Erythroblast (primary cell): ENCODE results near the gene RCC2.
"Not testable (repeated sequence)": the region's sequence is repeated elsewhere in the genome, so short reads cannot be mapped to it uniquely, and the experiment has no call there.

Source experiments
- DNase-seq, 2 experiments: peaks; one replicate each; lab custom pipeline; 2025; lab: John Stamatoyannopoulos, UW
- GATA1 ChIP-seq: IDR thresholded peaks from 2 replicates; pipeline ENCODE4 v1.6.1; 2011; ENCODE audit warnings: low read depth, mild to moderate bottlenecking, control low read depth, low read length, moderate library complexity
- POLR2A ChIP-seq: IDR thresholded peaks from 2 replicates; pipeline ENCODE4 v1.6.1; 2011; ENCODE audit warnings: mild to moderate bottlenecking, low read length

The RCC2 gene

DNA sequence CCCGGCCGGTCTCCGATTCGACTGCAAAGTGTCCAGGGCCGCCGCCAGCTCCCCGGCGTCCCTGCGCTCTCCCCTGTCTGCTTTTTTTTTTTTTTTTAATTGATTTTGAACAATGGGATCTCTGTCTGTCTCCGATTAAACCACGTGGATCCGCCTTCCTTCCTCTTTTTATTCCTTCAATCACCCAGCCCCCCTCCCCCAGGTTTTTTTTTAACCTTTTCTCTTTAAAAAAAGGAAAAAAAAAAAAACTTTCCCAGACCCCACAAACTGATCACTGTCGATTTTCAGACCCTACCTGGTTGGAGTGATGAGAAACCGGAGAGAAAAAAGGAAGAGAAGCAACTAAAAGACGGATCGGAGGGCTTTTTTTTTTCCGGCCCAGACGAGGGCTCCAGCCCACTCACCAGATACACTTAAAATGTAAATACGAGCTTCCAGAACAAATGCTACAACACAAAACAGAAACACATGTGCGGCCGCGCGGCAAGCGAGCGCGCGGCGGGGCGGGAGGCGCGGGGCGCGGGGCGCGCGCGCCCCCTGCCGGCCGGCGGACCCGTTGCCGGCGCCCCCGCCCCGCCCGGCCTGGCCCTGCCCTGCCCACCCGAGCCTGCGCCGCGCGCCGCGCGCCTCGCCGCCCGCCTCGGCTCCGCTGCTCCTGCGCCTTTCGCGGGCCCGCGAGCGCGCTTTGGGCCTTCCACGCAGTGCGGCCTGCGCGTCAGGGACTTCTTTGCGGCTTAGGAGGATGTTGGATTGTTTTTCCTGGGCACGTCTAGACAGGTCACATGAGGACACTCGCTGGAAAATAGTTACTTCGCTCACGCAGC is at the start of gene RCC2:
RCC2 (minus strand) TSS at position 428 of the 824 bp plus-strand sequence. CDS start 1,163 bp downstream, outside the sequence.
- peak; percentile 87 to 91 for DNase-seq
- peak; percentile 69 for TF ChIP-seq POLR2A
- TF ChIP-seq GATA1 = no peak

DNA sequence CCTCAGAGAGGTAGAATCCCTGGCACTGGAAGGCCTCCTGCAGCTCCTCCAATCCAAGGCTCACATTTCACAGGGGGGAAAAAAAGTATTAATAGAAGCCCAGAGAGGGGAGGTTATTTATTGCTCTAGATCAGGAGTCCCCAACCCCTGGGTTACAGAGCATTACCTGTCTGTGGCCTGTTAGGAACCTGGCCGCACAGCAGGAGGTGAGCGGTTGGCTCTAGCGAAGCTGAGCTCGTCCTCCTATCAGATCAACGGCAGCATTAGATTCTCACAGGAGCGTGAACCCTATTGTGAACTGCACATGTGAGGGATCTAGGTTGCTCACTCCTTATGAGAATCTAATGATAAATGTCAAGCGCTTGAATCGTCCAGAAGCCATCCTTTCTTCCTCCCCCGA is 46.8 kb upstream of the RCC2 start:
- no peak for DNase-seq
- TF ChIP-seq POLR2A (no peak), GATA1 (no peak)

DNA sequence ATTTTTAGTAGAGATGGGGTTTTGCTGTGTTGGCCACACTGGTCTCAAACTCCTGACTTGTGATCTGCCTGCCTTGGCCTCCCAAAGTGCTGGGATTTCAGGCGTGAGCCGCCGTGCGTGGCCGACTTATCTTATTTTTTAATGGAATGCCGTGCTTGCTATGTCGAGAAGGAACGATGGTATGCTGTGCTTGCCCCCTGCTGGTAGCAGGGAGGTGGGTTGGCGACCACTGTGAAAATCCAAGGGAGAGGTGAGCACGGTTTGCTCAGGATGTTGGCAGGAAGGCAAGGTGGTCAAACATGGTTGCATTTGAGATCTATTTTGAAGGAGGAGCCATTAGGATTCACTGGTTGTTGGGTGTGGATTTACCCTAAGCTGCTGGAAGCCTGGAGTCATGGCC is 45.8 kb upstream of the RCC2 start:
- no peak for TF ChIP-seq GATA1
- no peak for TF ChIP-seq POLR2A

DNA sequence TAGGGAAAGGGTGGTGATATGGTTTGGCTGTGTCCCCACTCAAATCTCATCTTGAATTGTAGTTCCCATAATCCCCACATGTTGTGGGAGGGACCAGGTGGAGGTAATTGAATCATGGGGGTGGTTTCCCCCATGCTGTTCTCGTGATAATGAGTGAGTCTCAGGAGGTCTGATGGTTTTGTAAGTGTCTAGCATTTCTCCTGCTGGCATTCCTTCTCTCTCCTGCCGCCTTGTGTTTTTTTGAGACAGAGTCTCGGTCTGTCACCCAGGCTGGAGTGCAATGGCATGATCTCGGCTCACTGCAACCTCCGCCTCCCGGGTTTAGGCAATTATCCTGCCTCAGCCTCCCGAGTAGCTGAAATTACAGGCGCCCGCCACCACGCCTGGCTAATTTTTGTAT is 42.5 kb upstream of the RCC2 start:
- DNase-seq = not testable (repeated sequence)

More for the DNA sequence above, 45.8 kb upstream of the RCC2 start:
- peak; percentile 11 to 42 for DNase-seq

DNA sequence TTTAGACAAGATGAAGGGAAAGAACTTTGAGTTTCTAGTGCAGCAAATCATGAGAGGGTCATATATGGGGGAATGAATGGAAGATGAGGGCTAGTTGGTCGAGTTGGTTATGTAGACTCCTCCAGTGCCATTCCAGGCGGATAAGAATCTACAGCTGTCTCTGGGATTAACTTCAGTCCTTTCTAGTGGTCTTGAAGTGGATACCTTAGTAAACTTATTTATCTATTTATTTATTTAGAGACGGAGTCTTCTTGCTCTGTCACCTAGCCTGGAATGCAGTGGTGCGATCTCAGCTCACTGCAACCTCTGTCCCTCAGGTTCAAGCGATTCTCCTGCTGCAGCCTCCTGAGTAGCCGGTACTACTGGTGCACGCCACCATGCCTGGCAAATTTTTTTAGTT is 41.4 kb upstream of the RCC2 start:
- DNase-seq = no peak
- TF ChIP-seq POLR2A (no peak), GATA1 (no peak)

DNA sequence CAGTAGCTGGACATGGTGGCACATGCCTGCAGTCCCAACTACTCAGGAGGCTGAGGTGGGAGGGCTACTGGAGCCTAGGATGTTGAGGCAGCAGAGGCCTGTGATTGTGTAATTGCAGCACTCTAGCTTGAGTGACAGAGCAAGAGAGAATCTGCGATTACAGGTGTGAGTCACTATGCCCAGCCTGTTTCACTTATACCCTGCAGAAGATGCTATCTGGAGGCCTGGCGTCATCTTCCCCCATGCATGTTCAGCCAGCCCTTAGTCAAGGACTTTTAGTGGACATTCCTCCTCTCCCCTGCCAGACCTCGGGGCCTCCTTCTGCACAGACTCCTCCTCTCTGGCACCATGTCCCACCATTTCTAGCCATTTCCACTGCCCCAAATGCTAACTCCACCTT is 36.3 kb upstream of the RCC2 start:
- TF ChIP-seq GATA1 = no peak
- no peak for TF ChIP-seq POLR2A
- peak in 1 of 2 experiments; percentile 50 for DNase-seq

DNA sequence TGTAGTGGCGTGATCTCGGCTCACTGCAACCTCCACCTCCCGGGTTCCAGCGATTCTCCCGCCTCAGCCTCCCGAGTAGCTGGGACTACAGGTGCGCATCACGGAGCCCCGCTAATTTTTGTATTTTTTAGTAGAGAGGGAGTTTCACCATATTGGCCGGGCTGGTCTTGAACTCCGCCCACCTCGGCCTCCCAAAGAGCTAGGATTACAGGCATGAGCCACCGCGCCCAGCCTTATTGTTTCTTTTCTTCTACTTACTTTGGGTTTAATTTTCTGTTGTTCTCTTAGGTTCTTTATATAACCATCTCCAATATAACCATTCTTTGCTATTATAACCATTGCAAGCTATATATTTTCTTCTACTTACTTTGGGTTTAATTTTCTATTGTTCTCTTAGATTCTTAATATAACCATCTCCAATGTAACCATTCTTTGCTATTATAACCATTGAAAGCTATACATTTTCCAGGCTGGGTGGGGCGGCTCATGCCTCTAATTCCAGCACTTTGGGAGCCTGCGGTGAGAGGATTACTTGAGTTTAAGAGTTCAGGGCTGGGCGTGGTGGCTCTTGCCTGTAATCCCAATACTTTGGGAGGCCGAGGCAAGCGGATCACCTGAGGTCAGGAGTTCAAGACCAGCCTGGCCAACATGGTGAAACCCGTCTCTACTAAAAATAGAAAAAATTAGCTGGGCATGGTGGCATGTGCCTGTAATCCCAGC is 35.5 kb upstream of the RCC2 start:
- not testable (repeated sequence) for DNase-seq

DNA sequence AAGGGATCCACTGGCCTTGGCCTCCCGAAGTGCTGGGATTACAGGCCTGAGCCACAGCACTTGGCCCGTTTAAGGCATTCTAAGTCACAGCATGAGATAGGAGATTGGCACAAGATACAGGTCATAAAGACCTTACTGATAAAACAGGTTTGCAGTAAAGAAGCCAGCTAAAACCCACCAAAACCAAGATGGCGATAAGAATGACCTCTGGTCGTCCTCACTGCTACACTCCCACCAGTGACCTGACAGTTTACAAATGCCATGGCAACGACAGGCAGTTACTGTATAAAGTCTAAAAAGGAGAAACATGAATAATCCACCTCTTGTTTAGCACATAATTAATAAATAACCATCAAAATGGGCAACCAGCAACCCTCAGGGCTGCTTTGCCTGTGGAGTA is 33.3 kb upstream of the RCC2 start:
- DNase-seq = no peak
- no peak for TF ChIP-seq POLR2A
- no peak for TF ChIP-seq GATA1

DNA sequence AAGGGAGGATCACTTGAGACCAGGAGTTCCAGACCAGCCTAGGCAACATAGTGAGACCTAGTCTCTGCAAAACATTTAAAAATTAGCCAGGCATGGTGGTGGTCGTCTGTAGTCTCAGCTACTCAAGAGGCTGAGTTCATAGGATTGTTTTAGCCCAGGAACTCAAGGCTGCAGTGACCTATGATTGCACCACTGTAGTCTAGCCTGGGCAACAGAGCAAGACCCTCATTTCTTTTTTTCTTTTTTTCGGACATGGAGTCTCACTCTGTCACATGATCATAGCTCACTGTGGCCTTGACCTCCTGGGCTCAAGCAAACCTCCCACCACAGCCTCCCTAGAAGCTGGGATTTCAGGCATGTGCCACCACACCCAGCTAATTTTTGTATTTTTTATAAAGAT is 31.9 kb upstream of the RCC2 start:
- DNase-seq = no peak
- no peak for TF ChIP-seq POLR2A
- no peak for TF ChIP-seq GATA1

DNA sequence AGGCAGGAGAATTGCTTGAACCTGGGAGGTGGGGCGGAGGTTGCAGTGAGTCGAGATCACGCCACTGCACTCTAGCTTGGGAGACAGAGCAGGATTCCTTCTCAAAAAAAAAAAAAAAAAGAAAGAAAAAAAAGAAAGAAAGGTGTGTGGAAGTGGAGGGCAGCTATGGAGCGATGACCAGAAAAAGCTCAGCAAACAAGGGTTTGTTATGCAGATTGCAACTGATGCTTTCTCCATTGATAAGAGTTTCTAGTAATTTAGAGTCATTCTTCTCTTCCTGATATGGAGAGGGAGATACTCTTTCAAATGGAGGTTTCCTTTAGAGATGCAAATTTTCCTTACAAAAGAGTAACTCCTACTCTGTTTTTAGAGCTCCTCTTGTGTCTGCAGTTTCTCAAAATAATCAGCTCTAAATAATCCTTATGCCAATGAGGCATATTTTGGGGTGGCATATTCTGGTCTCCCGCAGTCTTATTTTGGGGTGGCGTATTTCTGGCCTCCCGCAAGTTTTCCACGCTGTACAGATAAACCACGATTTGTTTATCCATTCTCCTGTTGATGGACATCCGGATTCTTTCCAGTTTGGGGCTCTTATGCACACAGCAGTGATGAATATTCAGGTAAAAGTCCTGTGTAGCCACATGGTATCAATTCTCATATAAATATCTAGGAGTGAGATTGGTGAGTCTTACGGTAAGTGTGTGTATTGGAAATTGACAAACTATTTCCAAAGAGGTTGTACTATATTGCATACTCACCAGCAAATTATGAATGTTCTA is 30.7 kb upstream of the RCC2 start:
- TF ChIP-seq POLR2A (no peak), GATA1 (no peak)
- no peak for DNase-seq

DNA sequence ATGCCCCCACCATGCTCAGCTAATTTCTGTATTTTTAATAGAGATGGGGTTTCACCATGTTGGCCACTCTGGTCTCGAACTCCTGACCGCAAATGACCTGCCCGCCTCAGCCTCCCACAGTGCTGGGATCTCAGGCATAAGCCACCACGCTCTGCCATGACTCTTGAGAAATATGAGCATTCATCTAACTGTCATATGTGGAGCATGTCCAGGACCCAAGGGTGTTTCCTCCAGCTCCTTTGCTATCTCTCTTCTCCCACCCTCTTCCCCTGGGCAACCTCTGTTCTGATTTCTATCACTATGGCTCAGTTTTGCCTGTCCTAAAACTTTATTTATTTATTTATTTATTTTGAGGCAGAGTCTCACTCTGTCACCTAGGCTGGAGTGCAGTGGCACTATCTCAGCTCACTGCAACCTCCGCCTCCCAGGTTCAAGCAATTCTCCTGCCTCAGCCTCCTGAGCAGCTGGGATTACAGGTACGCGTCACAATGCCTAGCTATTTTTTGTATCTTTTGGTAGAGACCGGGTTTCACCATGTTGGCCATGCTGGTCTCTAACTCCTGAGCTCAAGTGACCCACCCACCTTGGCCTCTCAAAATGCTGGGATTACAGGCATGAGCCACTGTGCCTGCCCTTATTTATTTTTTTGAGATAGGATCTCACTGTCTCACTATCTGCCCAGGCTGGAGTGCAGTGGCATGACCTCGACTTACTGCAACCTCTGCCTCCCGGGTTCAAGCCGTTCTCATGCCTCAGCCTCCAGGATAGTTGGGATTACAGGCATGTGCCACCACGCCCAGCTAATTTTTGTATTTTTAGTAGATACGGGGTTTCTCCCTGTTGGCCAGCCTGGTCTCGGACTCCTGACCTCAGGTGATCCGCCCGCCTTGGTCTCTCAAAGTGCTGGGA is 29.1 kb upstream of the RCC2 start:
- not testable (repeated sequence) for DNase-seq

DNA sequence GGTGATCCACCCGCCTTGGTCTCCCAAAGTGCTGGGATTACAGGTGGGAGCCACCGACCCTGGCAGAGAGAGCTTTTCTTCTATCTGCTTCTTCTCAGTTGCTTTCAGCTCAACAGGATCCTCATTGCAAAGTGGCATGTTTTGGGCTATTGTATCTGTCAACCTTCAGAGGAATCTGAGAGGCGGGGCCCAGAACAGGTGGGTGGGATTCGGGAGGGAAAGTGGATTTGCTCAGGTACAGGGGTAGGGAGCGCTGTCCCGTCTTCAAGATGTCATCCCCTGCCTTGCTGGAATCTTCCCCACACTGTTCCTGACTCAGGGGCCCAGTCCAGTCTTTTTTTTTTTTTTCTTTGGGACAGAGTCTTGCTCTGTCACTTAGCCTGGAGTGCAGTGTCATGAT is 26.9 kb upstream of the RCC2 start:
- no peak for DNase-seq
- TF ChIP-seq GATA1 (no peak), POLR2A (no peak)

DNA sequence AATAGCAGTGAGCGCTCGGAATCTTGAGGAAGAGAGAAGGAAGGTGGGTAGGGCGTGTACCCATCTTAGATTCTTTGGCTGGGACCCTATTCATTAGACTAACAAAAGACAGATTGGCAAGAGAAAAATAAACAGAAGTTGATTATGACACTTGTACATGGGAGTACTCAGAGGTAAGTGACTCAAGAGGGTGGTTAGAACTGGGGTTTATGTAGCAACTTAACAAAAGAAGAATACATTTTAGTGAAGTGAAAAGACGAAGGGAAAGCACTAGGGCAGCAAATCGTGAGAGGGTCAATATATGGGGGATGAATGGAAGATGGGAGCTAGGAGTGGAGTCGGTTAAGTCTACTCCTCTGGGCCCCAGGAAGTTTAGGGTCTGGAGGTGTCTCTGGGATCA is 25.8 kb upstream of the RCC2 start:
- TF ChIP-seq GATA1 (no peak), POLR2A (no peak)
- no peak for DNase-seq
